ENCODE results near the gene MACROD1.

- TF ChIP-seq POLR2AphosphoS5 (IDR thresholded peaks at IDR 0.05; ENCODE audit: borderline replicate concordance, low read depth, low read length) (no peak), EZH2 (IDR thresholded peaks at IDR 0.05) (no peak)
Observed at GRCh38 chr11:64209563-64209843, 43.6 kb upstream of the MACROD1 start.

All from SK-N-MC (cell line).